Hematopoietic multipotent progenitor cell treated with erythropoietin and hydrocortisone succinate and interleukin-3 and kit ligand, for 8 days (in vitro differentiated cells): Measurements from ENCODE around the gene HEATR3.
A peak's percentile ranks its signal among the peaks of the same experiment; 100 is the strongest.

ENCODE experiments used
- DNase-seq: peaks from one replicate; pipeline ENCODE4 v3.0.0-alpha.2; 2015

The HEATR3 gene

GRCh38 chr16:50058091-50058771 lies 7.5 kb upstream of the HEATR3 start:
- no peak for DNase-seq

- DNase-seq, result no peak
Observed at GRCh38 chr16:50059111-50059510, 6.7 kb upstream of the HEATR3 start.

GRCh38 chr16:50059669-50060068 lies 6.1 kb upstream of the HEATR3 start:
- no peak for DNase-seq

GRCh38 chr16:50061326-50061725 lies 4.4 kb upstream of the HEATR3 start:
- DNase-seq, result peak; percentile 48

GRCh38 chr16:50065241-50065623 lies 538 bp upstream of the HEATR3 start:
- DNase-seq, result no peak

- DNase-seq, result no peak
Observed at GRCh38 chr16:50066482-50067289, 916 bp downstream of the HEATR3 start.

- peak; percentile 57 for DNase-seq
Observed at GRCh38 chr16:50067290-50067853, 1.6 kb downstream of the HEATR3 start.

- no peak for DNase-seq
Observed at GRCh38 chr16:50068550-50068949, 2.8 kb downstream of the HEATR3 start.

GRCh38 chr16:50069060-50069459 lies 3.3 kb downstream of the HEATR3 start:
- DNase-seq, result no peak

- peak; percentile 85 for DNase-seq
Observed at GRCh38 chr16:50071075-50071671, 5.4 kb downstream of the HEATR3 start.

GRCh38 chr16:50072730-50073129 lies 7.0 kb downstream of the HEATR3 start:
- DNase-seq, result no peak

GRCh38 chr16:50079397-50080140 lies 13.8 kb downstream of the HEATR3 start:
- DNase-seq, result no peak

- DNase-seq, result no peak
Observed at GRCh38 chr16:50081428-50082018, 15.8 kb downstream of the HEATR3 start.

- DNase-seq, result no peak
Observed at GRCh38 chr16:50083996-50084395, 18.2 kb downstream of the HEATR3 start.

GRCh38 chr16:50086176-50086575 lies 20.4 kb downstream of the HEATR3 start:
- DNase-seq, result no peak

GRCh38 chr16:50088302-50088701 lies 22.5 kb downstream of the HEATR3 start:
- DNase-seq, result no peak

- no peak for DNase-seq
Observed at GRCh38 chr16:50092891-50093290, 27.1 kb downstream of the HEATR3 start.

GRCh38 chr16:50093607-50094539 lies 28.1 kb downstream of the HEATR3 start:
- no peak for DNase-seq

GRCh38 chr16:50096791-50097190 lies 31.0 kb downstream of the HEATR3 start:
- no peak for DNase-seq

- no peak for DNase-seq
Observed at GRCh38 chr16:50099957-50100648, 34.3 kb downstream of the HEATR3 start.
